GM21737 (cell line): Measurements from ENCODE around the gene TIAM1.

ENCODE experiments used
- ATAC-seq: cut with Tn5 transposase; IDR thresholded peaks from one replicate; pipeline ENCODE4 v1.9.1; 2021; ENCODE audit warnings: mild to moderate bottlenecking, moderate library complexity; ENCODE audit not compliant: unreplicated experiment

The TIAM1 gene

DNA sequence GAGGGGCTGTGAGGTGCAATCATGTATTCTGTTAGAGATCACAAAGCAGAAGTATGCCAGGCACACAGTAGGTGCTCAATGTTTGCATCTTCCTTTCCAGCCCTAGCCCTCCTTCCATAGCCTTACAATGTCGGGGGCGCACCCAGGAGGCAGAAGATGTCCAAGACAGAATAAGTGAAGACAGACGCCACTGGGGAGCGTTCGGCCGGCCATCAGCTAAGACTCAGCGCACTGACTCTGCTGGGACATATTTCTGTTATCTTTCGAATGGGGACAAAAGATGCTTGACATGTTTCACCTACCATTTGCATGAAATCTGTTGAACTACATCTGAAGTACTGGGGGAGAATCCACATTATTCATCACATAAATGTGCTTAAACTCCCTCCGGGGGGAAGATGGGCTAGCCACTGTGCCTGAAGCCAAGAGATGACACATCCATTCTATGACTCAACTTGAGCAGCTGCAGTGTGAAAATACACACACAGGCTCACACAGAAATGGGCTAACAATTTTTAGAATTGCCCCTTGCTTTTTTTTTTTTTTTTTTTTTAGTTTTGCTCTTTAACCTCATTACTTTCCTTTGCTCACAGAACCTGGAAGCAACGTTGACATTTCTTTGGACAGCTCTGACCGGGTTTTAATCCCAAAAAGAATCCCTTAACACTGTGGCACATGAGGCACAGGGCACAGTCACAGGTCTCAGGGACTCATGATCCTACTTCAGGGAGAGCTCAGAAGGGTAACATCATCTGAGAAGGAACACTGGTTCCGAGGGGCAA is 7.9 kb downstream of the TIAM1 start:
- ATAC-seq, result no peak

DNA sequence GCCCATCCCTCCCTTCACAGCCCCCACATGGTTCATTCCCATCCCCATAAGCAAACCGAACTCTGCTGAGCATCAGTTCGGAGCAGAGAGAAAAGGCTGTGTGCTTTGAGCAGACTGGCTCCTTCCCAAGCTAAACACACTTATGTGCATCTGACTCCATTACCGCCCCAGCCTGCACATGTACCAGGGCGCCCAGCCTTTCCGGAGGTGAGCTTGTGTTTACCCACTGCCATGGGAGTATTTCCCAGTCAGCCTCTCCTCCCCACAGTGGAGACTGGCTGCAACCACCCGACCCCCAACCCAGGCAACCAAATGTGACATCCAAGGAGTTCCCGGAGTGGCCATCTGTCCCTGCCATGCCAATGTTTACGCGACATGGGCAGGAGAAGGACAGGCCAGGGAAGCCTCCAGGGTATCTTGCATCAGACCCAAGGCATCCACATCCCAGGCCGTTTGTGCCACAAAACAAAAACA is 9.4 kb downstream of the TIAM1 start:
- ATAC-seq, result no peak

- no peak for ATAC-seq
Measured at GRCh38 chr21:31332525-31332924, 11.5 kb downstream of the TIAM1 start.

DNA sequence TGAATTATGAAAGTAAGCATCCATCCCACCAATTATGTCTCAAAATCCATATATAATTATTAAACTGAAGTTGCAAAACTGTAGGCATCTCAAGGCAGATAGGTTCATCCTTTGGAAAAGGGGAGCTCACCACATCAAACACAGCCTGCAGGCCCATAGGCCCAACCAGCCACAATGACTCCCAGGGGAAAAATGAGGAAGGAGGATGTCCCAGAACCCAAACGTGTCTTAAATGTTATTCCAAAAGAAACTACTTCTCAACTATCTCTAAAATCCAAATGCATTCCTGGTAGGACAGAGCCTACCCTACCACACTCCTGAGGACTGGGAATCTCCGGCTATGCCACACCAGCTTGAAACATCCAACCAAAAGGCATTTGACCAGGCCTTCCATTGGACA is 12.8 kb downstream of the TIAM1 start:
- no peak for ATAC-seq

DNA sequence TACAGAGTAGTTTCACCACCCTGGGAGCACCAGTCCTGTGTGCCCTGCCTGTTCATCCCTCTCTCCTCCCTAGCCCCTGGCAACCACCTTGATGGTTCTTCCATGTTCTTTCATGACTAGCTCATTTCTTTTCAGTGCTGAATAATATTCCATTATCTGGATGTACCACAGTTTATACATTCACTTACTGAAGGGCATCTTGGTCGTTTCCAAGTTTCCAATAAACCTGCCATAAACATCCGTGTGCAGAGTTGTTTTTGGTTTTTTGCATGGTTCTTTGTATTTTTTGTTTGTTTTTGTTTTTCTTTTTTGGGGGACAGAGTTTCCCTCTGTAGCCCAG is 13.9 kb downstream of the TIAM1 start:
- no peak for ATAC-seq

DNA sequence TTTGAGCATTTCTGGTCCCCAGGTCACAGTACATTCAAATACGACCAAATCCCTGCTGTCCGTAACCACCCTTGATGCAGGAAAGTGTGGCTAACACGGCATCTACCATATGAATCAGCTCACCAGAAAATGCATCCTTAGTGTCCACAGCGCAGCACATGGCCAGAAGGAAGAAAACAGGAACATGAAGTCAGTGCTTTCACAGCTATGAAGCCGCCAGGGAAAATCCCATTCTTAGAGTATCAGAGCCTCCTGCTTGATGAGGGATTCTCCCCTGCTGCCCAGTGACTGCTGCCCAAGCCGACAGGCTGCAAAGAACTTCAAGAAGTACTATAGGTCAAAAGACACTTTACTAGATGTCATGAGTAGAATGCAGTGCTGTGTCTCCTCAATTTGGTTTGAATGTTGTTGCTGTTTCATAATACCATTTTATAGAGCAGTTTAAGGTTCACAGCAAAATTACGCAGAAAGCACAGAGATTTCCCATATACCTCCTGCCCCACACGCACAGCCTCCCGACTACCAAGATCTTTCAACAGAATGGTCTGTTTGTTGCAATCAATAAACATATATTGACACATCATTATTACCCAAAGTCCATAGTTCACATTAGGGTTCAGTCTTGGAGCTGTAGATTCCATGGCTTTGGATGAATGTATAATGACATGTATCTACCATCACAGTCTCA is 14.5 kb downstream of the TIAM1 start:
- no peak for ATAC-seq

- ATAC-seq, result peak; percentile 95
Measured at GRCh38 chr21:31326522-31327242, 17.4 kb downstream of the TIAM1 start.

- ATAC-seq, result no peak
Measured at GRCh38 chr21:31318971-31319370, 25.1 kb downstream of the TIAM1 start.

- no peak for ATAC-seq
Measured at GRCh38 chr21:31317688-31318087, 26.4 kb downstream of the TIAM1 start.

DNA sequence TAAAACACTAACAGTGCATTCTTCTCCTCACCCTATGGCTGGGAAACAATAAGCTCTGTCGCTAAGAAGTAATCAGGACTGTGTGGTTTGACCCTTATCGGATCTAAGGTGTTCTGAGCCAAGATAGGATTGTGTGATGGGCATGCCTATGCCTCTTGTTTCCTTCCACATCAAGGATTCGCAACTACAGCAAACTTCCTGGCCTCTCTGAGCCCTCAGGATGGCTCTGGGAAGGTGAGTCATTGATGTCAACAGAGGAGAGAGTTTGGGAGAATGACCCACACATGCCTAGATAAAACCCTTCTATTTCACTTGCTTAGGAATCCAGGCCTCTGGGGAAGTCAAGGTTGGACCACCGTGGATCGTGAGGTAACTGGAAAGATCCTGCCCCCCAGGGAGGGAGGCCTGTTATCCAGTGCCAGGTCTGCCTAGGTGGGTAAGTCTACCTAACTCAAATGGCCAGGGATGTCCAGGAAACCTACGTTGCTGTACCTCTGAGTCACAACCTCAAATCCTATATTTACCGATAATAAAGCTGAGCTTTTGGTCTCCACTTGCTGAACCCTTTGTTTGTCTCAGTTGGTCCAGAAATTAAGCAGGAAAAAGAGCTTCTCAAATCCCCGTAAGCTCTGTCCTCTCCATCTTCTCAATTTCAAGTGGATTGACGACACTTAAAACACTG is 27.4 kb downstream of the TIAM1 start:
- ATAC-seq, result no peak

DNA sequence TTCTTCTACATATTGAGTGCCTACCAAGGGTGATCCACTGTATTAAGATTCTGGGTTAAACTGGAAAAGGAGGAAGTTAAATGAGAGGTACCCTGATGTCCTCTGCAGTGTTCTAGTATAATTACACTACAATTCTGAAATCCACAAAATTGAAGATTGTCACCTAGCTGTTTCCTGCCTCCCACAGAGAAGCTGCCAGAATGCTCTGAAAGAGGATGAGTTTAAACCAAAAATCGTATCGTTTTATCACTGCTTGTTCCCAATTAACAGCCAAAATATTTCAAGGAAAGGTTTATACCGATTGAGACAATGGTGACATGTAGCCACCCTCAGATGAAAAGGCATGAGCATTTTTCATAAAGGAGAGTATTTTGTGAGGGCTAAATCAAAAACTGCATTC is 28.0 kb downstream of the TIAM1 start:
- no peak for ATAC-seq

DNA sequence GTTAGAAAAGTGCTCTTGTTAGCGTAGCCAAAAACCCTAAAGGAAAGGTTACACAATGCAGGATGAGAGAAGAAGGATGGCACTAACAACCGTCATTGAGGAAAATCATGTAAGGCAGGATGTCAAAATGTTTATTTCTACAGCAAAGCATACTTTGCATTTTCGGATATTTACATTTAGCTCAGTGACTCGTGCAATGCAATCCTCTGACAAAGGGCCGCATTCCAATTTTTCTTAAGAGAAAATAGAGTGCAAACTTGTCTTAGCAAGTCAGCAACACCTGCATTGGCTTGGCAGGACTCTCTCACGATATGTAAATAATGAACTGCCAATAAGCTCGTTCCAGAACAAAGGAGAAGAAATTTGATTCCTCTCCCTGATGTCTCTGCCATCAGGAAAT is 33.3 kb downstream of the TIAM1 start:
- ATAC-seq, result no peak

DNA sequence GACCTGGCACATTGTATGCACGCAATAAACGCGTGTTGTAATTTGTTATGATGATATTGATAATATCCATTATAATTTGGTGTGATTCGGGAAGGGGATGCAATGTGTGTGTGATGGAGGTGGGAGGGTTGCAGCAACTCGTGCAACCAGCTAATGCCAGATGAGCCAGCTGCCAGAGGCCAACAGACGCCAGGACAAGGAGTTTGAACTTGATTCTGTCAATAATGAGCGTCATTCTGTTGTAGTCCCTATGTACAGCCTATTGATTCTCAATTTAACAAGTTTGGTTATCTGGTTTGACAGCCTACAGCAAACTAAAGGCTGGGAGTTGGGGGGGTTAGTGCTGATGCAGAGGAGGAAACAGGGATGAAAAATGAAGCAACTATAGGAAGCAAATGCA is 35.5 kb downstream of the TIAM1 start:
- ATAC-seq, result no peak

GRCh38 chr21:31305888-31306287 is 38.2 kb downstream of the TIAM1 start:
- no peak for ATAC-seq

DNA sequence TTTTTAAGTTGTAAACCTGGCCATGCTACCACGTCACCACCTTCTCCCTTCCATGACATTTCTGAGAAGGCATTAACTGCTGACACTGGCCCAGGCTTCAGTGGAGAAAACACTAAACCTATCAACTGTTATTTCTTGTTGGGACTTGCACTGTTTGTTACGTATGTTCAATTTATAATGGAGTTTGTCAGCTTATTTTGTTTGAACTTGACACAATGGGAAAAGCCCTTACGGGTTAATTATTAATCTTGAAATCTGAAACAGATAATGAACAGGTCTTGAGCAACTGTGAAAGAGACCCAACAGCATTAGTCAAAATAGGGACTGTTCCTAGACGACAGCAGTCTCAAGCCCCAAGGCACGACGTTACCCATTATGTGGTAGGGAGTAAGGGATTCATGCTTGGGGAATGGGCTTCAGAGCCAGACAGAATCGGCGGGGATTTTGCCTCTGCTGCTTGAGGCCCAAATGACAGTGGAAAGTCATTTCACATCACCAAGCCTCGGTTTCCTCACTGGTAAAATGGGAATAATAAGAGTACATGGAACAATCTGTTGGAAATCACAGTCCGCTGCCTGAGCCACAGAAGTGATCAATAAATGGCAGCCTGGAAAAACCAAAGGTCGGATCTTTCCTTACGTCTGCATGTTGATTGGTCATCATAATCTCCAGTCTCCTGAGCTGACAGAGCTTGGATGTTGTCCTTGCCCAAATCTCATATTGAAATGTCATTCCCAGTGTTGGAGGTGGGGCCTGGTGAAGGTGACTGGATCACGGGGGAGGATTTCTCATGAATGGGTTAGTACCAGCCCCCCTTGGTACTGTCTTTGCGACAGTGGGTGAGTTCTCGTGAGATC is 44.5 kb downstream of the TIAM1 start:
- no peak for ATAC-seq

DNA sequence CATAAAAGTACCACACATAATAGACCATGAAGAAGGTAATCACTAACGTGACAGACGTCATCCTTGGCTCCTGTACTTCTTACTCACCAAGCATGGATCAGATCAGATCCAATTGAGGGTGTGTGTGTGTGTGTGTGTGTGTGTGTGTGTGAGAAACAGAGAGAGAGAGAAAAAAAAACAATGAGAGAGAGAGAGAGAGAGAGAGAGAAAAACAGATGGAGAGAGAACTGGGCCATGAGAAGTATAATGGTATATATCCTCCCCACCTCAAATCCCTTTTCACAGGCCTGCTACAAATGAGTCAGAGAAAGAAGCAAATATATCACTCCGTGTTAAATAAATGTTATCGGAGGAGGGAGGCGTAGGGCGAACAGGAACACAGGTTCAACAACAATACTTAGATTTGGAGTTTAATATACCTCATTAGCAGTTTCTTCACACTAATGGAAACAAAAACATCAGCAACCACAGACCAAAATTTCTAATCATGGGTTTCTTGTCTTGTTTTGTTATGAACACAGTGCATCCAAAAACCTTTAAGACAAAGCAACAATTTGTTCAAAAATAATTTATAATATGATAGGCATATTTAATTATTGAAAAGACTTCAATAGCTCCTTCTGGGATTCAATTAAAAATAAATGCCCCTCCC is 45.3 kb downstream of the TIAM1 start:
- ATAC-seq, result no peak

DNA sequence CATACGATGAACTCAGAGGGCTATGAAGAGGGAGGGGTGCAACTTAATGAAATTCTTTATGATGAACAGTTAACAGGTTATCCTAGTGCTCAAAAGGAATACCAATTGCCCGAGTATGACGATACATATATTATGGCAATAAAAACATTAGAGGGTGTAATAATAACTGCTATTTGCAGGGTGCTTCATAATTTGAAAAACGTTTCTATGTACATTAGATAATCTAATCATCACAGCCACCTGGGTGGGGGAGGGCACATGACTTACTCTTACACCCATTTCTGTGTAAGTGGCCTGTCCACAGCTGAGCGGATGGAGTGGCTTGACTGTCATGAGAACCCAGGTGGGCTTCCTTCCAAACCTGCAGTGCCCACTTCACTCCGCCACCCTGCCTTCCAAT is 46.3 kb downstream of the TIAM1 start:
- no peak for ATAC-seq

- ATAC-seq, result no peak
Measured at GRCh38 chr21:31295676-31296075, 48.4 kb downstream of the TIAM1 start.

GRCh38 chr21:31294691-31295090 is 49.4 kb downstream of the TIAM1 start:
- ATAC-seq, result no peak

- ATAC-seq, result no peak
Measured at GRCh38 chr21:31293986-31294385, 50.1 kb downstream of the TIAM1 start.
